Hepatocyte (in vitro differentiated cells): ENCODE measurements around the gene GRIK4.

Source experiments
- CTCF ChIP-seq: fragments of 200-600 bp; sonication (generic); IDR thresholded peaks from 2 replicates; pipeline ENCODE4 v1.5.1; 2016; ENCODE audit warnings: antibody characterized with exemption, mild to moderate bottlenecking; ENCODE audit not compliant: poor library complexity
- EZH2 ChIP-seq: fragments of 200-600 bp; sonication (generic); IDR thresholded peaks from 2 replicates; pipeline ENCODE4 v1.6.1; 2016; ENCODE audit warnings: antibody characterized with exemption, mild to moderate bottlenecking, borderline replicate concordance

- no peak for TF ChIP-seq EZH2
- TF ChIP-seq CTCF: no peak
Measured at GRCh38 chr11:120907971-120908370, 396.4 kb downstream of the GRIK4 start.
